GM21717 (cell line): ENCODE results near the gene NXPH4.
A peak's percentile ranks its signal among the peaks of the same experiment; 100 is the strongest.

Source experiments
- ATAC-seq: cut with Tn5 transposase; IDR thresholded peaks from one replicate; pipeline ENCODE4 v1.9.1; 2021; ENCODE audit warnings: mild to moderate bottlenecking, moderate library complexity; ENCODE audit not compliant: unreplicated experiment

NXPH4 gene

DNA sequence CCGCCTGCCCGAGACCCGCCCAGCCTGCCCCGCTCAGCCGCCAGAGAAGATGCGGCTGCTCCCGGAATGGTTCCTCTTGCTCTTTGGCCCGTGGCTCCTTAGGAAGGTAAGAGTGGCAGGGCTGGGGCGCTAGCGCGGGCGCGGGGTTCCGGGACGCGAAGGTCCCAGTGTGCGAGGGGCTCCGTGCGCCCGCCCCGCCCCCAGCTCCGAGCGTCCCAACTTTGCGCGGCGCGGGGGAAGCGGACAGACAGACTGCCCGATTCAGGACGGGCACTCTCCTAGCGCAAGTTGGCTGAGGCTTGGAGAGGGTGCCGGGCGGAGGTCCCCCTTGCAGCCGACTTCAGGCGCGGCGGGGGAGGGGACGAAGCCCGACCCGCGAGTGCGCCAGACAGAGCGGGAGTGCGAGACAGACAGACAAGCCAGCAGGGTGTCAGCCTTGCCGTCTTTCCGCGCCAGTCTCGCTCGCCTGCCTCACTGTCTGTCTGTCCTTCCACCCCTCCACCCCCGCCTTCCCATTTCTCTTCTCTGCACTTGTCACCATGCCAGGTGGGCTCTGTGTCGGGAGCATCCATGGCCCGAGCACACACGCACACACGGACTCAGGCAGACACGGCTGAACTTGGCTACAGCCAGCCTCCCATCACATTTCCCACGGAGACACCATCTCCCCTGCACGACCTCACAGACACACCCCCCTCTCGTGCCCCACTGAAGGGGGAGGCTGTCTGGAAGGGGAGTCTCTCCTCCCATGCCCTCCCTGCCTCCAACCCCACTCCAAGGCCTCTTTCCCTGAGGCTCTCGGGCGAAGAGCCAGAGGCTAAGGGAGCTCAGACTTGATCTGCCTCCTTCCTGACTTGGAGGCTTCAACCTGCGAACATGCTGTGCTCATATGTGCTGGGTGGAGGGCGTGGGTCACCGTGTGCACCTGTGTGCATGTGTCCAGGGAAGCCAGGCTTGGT, 606 bp downstream of the NXPH4 start:
- no peak for ATAC-seq

DNA sequence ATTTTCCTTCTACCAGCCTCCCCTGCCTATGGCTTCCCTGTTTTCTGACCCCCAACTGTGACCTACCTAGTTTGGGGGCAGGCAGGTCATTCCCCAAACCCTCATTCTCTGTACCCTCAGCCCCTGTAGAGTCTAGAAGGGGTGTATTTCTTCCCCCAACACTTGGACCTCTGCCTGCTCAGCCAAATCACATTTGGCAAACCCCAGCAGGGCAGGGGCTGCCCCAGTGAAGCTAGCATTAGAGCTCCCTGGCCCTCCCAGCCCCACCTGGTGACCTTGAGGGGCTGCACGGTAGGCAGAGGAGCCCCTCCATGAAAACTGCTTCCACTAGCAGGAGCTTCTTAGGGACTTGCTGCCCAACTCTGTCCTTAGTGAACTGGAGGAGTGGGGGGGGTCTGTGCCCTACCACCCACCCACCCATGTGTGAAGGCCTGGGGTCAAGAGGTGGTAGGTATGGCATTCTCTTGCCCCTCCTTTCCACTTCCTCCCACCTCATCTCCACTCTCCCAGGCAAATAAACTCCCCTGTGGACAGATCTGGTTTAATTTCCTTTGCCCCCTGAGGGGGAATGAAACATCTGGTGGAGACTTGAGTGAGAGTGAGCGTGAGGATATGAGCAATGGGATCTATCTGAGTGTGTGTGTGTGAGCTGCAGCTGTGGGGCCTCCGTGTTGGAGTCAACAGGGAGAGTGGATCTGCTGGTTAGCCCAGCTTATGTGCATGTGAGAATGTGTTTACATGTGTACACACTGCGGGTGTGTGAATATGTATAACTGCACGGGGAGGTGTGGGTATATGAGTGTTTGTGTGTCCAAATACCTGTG, 1.6 kb downstream of the NXPH4 start:
- ATAC-seq: no peak

DNA sequence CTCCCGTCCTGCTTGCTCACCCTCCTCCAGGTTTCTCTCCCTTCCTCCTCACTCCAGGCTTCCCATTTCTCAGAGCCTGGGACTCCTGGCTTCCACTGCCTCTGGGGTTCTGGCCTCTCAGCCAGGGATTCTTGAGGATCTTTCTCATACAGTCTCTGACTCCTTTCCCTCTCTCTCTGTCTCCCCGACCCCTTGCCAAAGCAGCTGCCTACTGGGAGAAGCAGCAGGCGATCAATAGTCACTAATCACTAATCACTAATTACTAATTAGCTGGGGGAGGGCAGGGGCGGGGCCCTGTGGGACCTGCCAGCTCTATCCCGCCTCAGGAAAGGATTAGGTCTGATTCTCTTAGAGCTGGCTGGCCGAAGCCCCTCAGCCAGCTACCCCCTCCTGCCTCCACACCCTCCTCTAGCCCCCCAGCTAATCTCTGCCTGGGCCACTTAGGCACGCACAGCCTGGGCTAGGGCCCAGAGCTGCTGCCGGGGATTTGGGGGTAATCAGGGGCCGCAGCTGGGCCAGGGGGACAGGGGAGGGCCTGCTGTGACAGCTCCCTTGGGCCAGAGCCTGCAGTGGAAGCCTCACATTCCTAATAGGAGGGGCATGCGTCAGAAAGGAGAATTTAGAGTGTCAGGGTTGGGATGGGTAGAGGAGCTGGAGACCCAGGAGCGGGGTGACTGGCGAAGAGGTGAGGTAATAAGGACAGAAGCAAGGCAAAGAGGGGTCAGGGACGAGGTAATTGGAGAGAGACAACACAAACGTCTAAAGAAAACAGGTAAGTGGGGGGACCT, 2.8 kb downstream of the NXPH4 start:
- no peak for ATAC-seq

DNA sequence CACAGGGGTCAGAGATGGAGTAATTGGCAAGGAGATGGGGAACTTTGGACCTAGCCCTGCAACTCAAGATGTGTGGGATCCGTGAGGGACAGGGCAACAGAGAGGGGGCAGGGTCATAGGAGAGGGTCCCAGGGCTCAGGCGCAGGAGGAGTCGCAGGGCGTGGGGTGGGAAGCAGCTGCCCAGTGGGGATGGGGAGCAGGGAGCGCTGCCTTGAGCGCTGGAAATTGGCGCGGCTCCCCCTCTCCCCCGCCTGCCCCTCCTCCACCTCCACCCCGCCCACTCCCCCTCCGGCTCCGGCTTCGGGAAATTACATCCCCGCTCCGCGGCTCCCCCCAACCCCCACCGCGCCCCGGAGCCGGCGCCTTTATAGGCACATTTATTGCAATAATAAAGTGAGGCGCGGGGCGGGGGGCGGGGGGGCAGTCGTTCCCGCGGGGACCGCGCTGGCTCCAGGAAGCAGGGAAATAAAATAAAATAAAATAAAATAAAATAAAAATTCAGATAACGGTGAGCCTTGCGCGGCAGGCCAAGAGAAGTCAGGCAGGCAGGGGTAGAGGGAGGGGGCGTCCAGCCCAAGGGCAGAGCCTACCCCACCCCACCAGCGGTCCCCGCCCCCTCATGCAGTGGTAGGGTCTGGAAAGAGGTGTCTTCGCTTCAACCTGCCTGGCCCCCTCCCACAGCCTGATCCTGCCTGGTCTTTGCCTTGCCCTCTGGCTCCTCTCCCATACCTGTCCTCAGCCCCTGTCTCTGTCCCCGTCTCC, 3.6 kb downstream of the NXPH4 start:
- no peak for ATAC-seq

DNA sequence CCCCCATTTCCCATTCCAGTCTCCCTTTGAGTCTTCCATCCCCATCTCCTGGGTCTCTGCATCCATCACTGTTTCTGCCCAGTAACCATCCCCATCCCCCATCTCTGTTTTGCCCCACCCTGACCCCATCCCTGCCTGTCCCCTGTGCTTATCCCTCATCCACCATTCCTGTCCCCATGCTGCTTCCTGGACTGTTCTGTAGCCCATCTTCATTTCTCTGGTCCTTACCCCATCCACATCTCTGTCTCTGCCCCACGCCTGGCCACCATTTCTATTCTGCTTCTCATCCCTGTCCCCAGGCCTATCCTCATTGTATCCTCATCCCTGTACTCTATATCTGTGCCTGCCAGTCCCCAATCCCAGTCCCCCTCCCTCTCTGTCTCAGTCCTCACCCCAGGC, 4.2 kb downstream of the NXPH4 start:
- no peak for ATAC-seq

DNA sequence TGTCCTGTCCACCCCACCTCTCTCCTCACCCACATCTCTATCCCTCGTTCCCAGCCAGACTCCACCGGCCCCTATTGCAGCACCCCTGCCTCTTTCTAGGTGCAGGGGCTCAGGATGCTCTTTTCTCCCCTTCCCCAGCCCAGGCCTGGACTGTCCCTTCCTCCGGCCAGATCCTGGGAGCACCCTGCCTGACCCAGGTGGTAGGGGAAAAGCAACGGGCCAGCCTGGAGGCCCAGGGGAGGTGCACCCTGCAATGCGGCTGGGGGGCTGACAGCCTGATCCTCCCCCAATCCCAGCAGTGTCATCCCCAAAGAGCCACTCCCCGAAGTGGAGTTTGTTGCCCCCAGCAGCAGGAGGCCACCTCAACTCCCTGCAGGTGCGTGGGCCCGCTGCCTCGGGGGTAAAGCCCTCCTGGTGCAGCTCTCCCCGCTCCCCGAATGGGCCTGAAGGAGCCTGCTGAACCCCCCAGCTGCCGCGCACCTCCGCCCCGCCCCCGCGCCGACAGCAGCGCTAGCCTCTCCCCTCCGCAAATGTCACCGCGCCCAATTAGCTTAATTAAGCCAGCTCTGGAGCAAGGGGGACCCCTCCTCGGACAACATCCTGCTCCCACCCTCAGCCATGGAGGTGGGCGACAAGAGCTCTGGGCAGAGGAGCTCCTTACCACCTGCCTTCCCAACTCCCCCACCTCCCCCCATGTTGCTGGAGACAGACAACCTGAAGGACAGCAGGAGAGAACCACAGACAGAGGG, 4.7 kb downstream of the NXPH4 start:
- no peak for ATAC-seq

DNA sequence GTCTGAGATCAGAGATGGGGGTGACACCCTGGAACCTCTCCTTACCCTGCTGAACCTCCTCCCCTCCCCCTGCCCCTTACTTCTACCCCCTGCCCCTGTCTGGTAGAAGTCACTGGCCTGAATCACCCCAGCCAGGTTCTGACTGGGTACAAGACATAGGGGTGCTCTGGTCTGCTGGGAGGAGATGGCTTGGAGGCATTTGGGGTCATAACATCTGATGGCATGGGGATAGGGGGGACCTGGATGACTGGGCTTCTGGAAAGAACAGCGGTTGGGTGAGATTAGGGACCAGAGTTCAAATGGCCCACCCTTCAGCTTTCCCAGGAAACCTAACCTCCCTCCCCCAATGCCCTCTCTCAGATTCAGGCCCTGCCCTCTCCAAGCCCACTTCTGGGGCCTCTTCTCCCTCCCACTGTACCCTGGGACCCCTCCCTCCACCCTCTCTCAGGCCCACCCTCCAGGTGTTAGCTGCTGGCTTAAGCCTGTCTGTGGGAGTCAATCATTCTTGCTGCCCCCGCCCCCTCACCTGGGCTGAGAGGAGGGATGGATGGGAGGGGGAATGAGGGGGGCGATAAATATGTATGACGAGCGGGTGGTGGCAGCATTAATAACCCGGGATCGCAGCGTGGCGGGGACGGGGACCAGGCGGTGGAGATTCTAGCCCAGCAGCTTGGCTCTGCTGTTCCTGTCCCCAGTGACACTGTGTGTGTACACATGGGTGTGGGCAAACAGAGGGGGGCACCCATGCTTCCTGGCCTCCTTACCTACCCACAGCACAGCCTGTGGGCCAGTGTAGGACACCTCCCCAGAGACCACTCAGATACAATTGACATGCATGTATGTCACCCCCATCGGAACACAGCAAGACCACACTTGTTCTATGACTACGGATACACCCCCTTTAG, 5.9 kb downstream of the NXPH4 start:
- ATAC-seq: no peak

DNA sequence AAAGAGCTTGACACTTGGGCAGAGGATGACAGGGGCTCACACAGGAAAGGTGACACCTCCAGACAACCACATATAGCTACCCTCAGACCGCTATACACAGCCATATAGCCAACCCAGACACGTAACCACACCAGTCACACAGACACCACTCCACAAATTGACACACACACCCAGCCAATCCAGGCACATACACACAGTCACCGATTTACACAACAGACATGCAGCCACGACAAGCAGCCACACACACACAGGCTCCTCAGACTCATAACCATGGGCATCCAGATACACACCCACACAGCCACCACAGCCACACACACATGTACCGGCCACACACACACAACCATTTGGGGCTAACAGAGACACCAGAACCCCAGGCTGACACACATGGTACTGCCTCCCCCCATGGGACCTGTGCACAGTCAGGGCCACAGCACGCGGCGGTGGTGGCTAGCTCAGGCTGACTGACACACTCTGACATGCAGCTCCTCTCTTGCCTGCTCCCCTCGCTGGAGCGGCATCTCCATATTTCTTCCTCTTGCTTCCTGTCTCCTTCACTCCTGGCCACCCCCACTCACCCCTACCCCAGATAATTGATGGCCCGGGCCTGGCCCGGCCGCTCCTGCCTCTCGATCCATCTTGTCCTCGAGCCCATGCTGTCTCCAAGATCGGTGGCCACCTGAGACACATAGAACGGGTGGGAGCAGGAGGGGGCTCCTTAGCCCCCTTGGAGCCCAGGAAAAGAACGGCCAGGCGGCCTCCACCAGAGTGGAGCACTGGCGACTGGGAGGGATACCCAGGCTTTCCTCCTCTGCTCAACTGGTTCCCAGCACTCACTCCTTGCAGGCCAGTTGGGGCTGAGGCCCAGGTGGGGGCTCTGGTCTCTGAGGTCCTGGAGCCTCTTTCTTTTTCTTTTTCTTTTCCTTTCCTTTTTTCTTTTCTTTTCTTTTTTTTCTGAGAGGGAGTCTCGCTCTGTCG, 6.9 kb downstream of the NXPH4 start:
- no peak for ATAC-seq

DNA sequence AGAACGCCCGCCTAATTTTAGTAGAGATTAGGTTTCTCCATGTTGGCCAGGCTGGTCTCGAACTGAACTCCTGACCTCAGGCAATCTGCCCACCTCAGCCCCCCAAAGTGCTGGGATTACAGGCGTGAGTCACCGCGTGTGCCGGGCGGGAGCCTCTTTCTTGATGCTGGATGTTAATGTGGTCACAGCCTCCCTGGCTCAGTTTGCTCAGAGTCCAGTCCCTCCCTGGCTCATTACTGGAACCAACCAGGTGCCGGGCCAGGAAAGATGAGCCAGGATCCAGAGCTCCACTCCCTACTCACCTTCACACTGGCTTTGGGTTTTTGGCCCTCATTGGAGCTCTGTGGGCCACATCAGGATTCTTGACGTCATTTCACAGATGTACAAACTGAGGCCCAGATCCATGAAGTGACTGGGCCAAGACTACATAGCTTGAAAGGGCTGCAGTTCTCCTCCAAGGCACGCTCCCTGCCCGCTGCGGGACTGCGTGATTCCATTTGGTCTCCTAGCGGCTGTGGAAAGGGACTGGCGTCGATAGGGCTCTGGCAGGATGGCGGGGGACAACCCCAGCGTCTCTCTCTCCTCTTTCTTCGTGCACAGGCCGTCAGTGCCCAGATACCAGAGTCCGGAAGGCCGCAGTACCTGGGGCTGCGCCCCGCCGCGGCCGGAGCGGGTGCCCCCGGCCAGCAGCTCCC, 7.8 kb downstream of the NXPH4 start:
- ATAC-seq: no peak

DNA sequence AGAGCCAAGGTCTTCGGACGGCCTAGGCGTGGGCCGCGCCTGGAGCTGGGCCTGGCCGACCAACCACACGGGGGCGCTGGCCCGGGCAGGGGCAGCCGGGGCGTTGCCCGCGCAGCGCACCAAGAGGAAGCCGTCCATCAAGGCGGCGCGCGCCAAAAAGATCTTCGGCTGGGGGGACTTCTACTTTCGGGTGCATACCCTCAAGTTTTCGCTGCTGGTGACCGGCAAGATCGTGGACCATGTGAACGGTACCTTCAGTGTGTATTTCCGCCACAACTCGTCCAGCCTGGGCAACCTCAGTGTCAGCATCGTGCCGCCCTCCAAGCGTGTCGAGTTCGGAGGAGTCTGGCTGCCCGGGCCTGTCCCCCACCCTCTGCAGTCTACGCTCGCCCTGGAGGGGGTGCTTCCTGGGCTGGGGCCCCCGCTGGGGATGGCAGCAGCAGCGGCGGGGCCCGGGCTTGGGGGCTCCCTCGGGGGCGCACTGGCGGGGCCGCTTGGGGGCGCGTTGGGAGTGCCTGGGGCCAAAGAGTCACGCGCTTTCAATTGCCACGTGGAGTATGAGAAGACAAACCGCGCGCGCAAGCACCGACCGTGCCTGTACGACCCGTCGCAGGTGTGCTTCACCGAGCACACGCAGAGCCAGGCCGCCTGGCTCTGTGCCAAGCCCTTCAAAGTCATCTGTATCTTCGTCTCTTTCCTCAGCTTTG, 8.5 kb downstream of the NXPH4 start:
- no peak for ATAC-seq

DNA sequence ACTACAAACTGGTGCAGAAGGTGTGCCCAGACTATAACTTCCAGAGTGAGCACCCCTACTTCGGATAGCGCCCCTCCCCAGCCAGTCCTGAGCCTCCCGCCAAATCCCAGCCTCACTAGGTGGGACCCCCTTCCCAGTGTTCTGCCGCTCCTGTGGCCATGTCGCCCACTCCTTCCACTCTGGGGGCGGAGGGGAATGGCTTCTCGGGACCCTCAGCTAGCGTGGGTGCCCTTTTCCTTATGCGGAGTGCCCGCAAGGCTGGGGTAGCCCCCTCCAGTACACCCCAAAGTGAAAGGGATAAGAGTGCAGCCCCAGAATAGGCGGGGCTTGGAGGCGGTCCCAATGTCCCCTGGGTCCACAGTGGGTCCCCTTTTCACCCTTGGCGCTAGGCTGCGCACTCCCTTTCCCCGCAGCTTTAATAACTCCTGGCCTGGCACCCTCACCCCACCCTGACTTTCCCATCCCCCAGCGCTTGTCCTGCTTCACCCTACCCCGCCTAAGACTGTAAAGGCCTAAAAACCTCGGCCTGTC, 9.2 kb downstream of the NXPH4 start:
- ATAC-seq: no peak

DNA sequence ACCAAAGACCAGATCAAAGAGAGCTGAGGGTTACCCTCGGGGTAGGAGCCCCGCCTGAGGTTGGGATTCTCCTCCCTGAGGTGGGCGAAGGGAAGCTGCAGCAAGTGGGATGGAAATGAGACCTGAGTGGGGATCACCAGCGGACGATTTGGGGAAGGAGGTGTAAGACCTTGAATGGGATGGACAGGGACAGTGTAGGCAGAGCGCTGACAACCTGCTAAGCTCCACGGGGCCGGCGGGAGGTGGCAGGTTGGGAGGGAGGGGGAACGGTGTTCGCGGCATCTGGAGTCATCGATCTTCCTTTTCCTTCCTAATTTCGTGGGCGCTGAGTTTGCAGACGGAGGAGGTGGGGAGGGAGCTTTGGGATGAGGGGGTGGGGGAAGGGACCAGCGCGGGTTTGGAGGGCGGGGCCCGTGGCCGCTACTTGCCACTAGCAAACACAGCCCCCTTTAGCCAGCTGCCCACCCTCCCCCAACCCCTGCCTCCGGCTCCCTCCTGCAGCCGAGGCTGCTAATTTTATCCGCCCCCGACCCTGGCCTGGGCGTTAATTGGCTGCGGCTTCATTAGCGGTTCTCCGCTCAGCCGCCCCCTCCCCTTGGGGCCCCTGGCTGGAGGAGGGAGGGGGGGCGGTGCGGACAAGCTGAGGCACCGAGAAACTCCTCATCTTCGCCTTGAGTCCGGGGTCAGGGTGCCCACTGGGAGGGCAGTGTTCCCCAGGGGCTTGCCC, 10.2 kb downstream of the NXPH4 start:
- no peak for ATAC-seq

DNA sequence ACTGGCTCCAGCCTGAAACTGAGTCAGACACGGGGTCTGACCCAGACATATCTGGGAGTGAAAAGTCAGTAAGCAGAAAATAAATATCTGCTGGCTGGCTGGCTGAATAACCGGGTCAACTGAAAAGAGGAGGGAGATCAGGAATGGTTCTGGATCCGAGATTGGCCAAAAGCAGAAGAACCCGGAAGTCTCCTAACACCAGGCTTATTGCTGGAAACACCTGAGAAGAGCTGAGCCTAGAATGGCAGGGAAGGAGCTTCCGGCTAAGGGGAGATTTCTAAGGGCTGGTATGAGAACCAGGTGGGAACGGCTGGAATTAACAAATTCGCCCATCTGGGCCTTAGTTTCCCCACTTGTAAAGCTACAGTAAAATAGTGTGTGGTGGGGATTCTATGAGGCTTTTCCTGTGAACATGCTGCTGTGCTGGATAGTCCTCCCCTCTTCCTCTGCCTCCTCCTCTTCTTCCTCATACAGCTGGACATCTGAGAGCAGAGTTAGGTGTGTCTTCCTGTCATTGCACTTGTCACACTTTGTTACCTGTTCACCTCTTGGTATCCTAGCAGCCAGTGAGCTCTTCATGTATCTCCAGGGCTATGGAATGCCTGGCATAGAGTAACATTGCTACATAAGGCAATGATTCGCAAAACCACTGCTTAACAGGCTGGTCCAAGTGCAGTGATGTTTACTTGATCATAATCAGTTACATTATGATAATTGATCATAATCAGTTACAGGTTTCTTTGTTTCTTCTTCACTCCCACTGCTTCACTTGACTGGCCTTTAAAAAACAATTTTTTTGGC, 10.9 kb downstream of the NXPH4 start:
- ATAC-seq: no peak

DNA sequence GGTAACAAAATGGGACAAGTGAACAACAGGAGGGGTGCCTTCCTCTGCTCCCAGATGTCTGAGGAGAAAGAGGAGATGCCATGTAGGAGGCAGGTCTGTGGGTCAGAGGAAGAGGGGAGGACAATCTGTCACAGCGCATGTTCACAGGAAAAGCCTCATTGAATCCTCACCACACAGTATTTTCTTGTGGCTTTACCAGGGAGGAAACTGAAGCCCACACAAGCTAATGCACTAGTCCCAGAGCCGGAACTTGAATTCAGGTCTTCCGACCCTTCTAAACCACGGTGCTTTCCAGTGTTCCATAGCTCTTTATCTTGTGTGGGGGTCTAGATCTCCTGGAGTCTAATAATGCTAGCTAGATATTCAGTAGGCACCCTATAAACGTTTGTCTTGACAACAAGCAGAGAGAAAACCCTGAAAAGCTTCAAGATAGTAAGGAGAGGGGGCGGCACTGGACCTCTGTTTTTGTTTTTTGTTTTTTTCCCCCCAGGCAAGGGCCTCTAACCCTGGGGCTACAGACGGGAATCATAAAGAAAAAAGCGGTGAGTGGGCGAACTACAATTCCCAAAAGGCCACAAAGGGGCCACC, 12.5 kb downstream of the NXPH4 start:
- ATAC-seq: peak; percentile 2
